Tibial nerve (tissue), 3 donors: ENCODE measurements around the gene LRRC66.

Experiments
- CTCF ChIP-seq, 5 experiments: fragments of 200-600 bp in 3 of 5; fragments of 450-650 bp in 2 of 5; sonication (generic) in 3 of 5; IDR thresholded peaks; one replicate each; pipeline ENCODE4 v1.5.1; 2016 to 2019; ENCODE audit warnings: antibody characterized with exemption in 5 of 5, mild to moderate bottlenecking in 3 of 5, moderate library complexity in 2 of 5
- POLR2A ChIP-seq, 2 donors: fragments of 450-650 bp; IDR thresholded peaks; one replicate each; pipeline ENCODE4 v1.6.1; 2017; ENCODE audit warnings: antibody characterized with exemption in 2 of 2, mild to moderate bottlenecking in 2 of 2, moderate library complexity in 2 of 2

DNA sequence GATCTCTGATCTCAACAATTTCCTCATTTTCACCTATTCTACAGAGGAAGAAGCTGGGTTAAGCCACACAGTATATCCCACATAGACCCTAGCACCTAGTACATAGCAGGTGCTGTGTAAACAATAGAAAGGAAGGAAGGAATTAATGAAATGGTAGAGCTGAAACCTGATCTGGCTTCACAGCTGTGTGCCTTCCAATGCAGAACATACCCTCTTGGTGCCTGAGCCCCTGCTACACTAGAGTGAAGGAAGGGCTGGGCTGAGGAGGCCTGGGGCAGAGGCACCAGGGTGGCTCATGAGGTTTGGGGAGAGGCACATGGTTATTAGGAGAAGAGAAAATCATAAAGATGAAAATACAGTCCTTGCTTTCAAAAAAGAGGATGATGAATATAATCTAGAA lies 21.3 kb downstream of the LRRC66 start:
- TF ChIP-seq CTCF (IDR thresholded peaks at IDR 0.05) (no peak), POLR2A (IDR thresholded peaks at IDR 0.05) (no peak)
